ENCODE results near the gene DOK5. TPM values are rescaled to one million over a fixed set of nuclear protein-coding genes. Genes with fewer than 3 reads are reported as not detected.

Gene DOK5
- total RNA-seq, 1 donor, result not detected

GRCh38 chr20:54515793-54516628, 40.6 kb downstream of the DOK5 start:
- Histone ChIP-seq H3K9me3 (ENCODE audit: low read depth, low read length) (no peaks in the 10 kb centered on the region), H3K27me3 (ENCODE audit: insufficient read depth, low read length) (no peaks in the 10 kb centered on the region), H3K4me3 (ENCODE audit: low read length) (no peak overlapping the region), H3K4me1 (ENCODE audit: insufficient read depth, low read length) (no peaks in the 10 kb centered on the region)

GRCh38 chr20:54517241-54517975, 42.0 kb downstream of the DOK5 start:
- Histone ChIP-seq H3K4me3 (ENCODE audit: low read length) (no peak overlapping the region), H3K27me3 (ENCODE audit: insufficient read depth, low read length) (no peaks in the 10 kb centered on the region), H3K9me3 (ENCODE audit: low read depth, low read length) (no peaks in the 10 kb centered on the region), H3K4me1 (ENCODE audit: insufficient read depth, low read length) (no peaks in the 10 kb centered on the region)

GRCh38 chr20:54524849-54525248, 49.5 kb downstream of the DOK5 start:
- Histone ChIP-seq H3K27me3 (ENCODE audit: insufficient read depth, low read length) (no peaks in the 10 kb centered on the region), H3K9me3 (ENCODE audit: low read depth, low read length) (no peaks in the 10 kb centered on the region), H3K4me1 (ENCODE audit: insufficient read depth, low read length) (no peaks in the 10 kb centered on the region), H3K4me3 (ENCODE audit: low read length) (no peak overlapping the region)

- no peaks in the 10 kb centered on the region for H3K9me3 ChIP-seq (ENCODE audit: low read depth, low read length)
- H3K27me3 ChIP-seq (ENCODE audit: insufficient read depth, low read length), result no peaks in the 10 kb centered on the region
- no peaks in the 10 kb centered on the region for H3K4me1 ChIP-seq (ENCODE audit: insufficient read depth, low read length)
- no peak overlapping the region for H3K4me3 ChIP-seq (ENCODE audit: low read length)
Measured at GRCh38 chr20:54525916-54526590, 50.7 kb downstream of the DOK5 start.

GRCh38 chr20:54526801-54527200, 51.4 kb downstream of the DOK5 start:
- Histone ChIP-seq H3K4me1 (ENCODE audit: insufficient read depth, low read length) (no peaks in the 10 kb centered on the region), H3K27me3 (ENCODE audit: insufficient read depth, low read length) (no peaks in the 10 kb centered on the region), H3K9me3 (ENCODE audit: low read depth, low read length) (no peaks in the 10 kb centered on the region), H3K4me3 (ENCODE audit: low read length) (no peak overlapping the region)

- Histone ChIP-seq H3K9me3 (ENCODE audit: low read depth, low read length) (no peaks in the 10 kb centered on the region), H3K4me3 (ENCODE audit: low read length) (no peak overlapping the region), H3K27me3 (ENCODE audit: insufficient read depth, low read length) (no peaks in the 10 kb centered on the region), H3K4me1 (ENCODE audit: insufficient read depth, low read length) (no peaks in the 10 kb centered on the region)
Measured at GRCh38 chr20:54532573-54532972, 57.2 kb downstream of the DOK5 start.

GRCh38 chr20:54534101-54534500, 58.7 kb downstream of the DOK5 start:
- Histone ChIP-seq H3K9me3 (ENCODE audit: low read depth, low read length) (no peaks in the 10 kb centered on the region), H3K27me3 (ENCODE audit: insufficient read depth, low read length) (no peaks in the 10 kb centered on the region), H3K4me1 (ENCODE audit: insufficient read depth, low read length) (no peaks in the 10 kb centered on the region), H3K4me3 (ENCODE audit: low read length) (no peak overlapping the region)

GRCh38 chr20:54535033-54535432, 59.6 kb downstream of the DOK5 start:
- H3K4me3 ChIP-seq (ENCODE audit: low read length), result no peak overlapping the region
- H3K27me3 ChIP-seq (ENCODE audit: insufficient read depth, low read length), result no peaks in the 10 kb centered on the region
- no peaks in the 10 kb centered on the region for H3K4me1 ChIP-seq (ENCODE audit: insufficient read depth, low read length)
- no peaks in the 10 kb centered on the region for H3K9me3 ChIP-seq (ENCODE audit: low read depth, low read length)

GRCh38 chr20:54535746-54536145, 60.4 kb downstream of the DOK5 start:
- Histone ChIP-seq H3K4me1 (ENCODE audit: insufficient read depth, low read length) (no peaks in the 10 kb centered on the region), H3K4me3 (ENCODE audit: low read length) (no peak overlapping the region), H3K27me3 (ENCODE audit: insufficient read depth, low read length) (no peaks in the 10 kb centered on the region), H3K9me3 (ENCODE audit: low read depth, low read length) (no peaks in the 10 kb centered on the region)

GRCh38 chr20:54539521-54540046, 64.2 kb downstream of the DOK5 start:
- Histone ChIP-seq H3K4me1 (ENCODE audit: insufficient read depth, low read length) (no peaks in the 10 kb centered on the region), H3K4me3 (ENCODE audit: low read length) (no peak overlapping the region), H3K27me3 (ENCODE audit: insufficient read depth, low read length) (no peaks in the 10 kb centered on the region), H3K9me3 (ENCODE audit: low read depth, low read length) (no peaks in the 10 kb centered on the region)

- Histone ChIP-seq H3K27me3 (ENCODE audit: insufficient read depth, low read length) (no peaks in the 10 kb centered on the region), H3K9me3 (ENCODE audit: low read depth, low read length) (no peaks in the 10 kb centered on the region), H3K4me3 (ENCODE audit: low read length) (no peak overlapping the region), H3K4me1 (ENCODE audit: insufficient read depth, low read length) (no peaks in the 10 kb centered on the region)
Measured at GRCh38 chr20:54543369-54543768, 68.0 kb downstream of the DOK5 start.

GRCh38 chr20:54545676-54546358, 70.4 kb downstream of the DOK5 start:
- H3K4me1 ChIP-seq (ENCODE audit: insufficient read depth, low read length), result no peaks in the 10 kb centered on the region
- H3K9me3 ChIP-seq (ENCODE audit: low read depth, low read length), result no peaks in the 10 kb centered on the region
- no peaks in the 10 kb centered on the region for H3K27me3 ChIP-seq (ENCODE audit: insufficient read depth, low read length)
- H3K4me3 ChIP-seq (ENCODE audit: low read length), result no peak overlapping the region

- H3K4me3 ChIP-seq (ENCODE audit: low read length), result no peak overlapping the region
- H3K9me3 ChIP-seq (ENCODE audit: low read depth, low read length), result no peaks in the 10 kb centered on the region
- no peaks in the 10 kb centered on the region for H3K27me3 ChIP-seq (ENCODE audit: insufficient read depth, low read length)
- no peaks in the 10 kb centered on the region for H3K4me1 ChIP-seq (ENCODE audit: insufficient read depth, low read length)
Measured at GRCh38 chr20:54548849-54549248, 73.5 kb downstream of the DOK5 start.

- Histone ChIP-seq H3K4me3 (ENCODE audit: low read length) (no peak overlapping the region), H3K9me3 (ENCODE audit: low read depth, low read length) (no peaks in the 10 kb centered on the region), H3K27me3 (ENCODE audit: insufficient read depth, low read length) (no peaks in the 10 kb centered on the region), H3K4me1 (ENCODE audit: insufficient read depth, low read length) (no peaks in the 10 kb centered on the region)
Measured at GRCh38 chr20:54549658-54550326, 74.4 kb downstream of the DOK5 start.

Measured in mononuclear cell (primary cell).